Mucosa of rectum (tissue), 2 donors: Measurements from ENCODE around the gene FUT1.

Experiments
- H3K27ac ChIP-seq, 2 donors: one replicate each; pipeline ENCODE4 v1.7.0; 2013; ENCODE audit warnings: inconsistent platforms in 2 of 2, low read depth in 2 of 2, low read length in 2 of 2
- H3K27me3 ChIP-seq, 2 donors: one replicate each; pipeline ENCODE4 v1.7.0; 2013; ENCODE audit warnings: low read length in 2 of 2; ENCODE audit not compliant: control insufficient read depth in 2 of 2, insufficient read depth in 2 of 2
- H3K36me3 ChIP-seq, 2 donors: one replicate each; pipeline ENCODE4 v1.7.0; 2013; ENCODE audit warnings: low read length in 2 of 2; ENCODE audit not compliant: control insufficient read depth in 2 of 2, insufficient read depth in 2 of 2
- H3K4me1 ChIP-seq, 2 donors: one replicate each; pipeline ENCODE4 v1.7.0; 2013; ENCODE audit warnings: low read length in 2 of 2, mild to moderate bottlenecking in 1 of 2; ENCODE audit not compliant: control insufficient read depth in 2 of 2, insufficient read depth in 2 of 2
- H3K4me3 ChIP-seq, 2 donors: one replicate each; pipeline ENCODE4 v1.7.0; 2013; ENCODE audit warnings: low read length in 2 of 2
- H3K9ac ChIP-seq, 2 donors: one replicate each; pipeline ENCODE4 v1.7.0; 2013; ENCODE audit warnings: low read length in 2 of 2, low read depth in 1 of 2, mild to moderate bottlenecking in 1 of 2
- H3K9me3 ChIP-seq, 2 donors: one replicate each; pipeline ENCODE4 v1.7.0; 2013; ENCODE audit warnings: low read length in 2 of 2; ENCODE audit not compliant: control insufficient read depth in 2 of 2
- donor health status: healthy.
- donor health status: Normal muscosa, but diverticular disease.

FUT1 gene

GRCh38 chr19:48716562-48717291, 35.7 kb downstream of the FUT1 start:
- Histone ChIP-seq H3K9me3 (no peaks in the 10 kb centered on the region), H3K27me3 (no peaks in the 10 kb centered on the region), H3K9ac (peak overlapping the region in 1 of 2 donors; percentile 17), H3K4me1 (peaks cover 24 to 36% of the 10 kb centered on the region in 2 donors), H3K4me3 (peak overlapping the region in 1 of 2 donors; percentile 31), H3K27ac (peak overlapping the region; percentile 27 to 63), H3K36me3 (no peaks in the 10 kb centered on the region)

DNA sequence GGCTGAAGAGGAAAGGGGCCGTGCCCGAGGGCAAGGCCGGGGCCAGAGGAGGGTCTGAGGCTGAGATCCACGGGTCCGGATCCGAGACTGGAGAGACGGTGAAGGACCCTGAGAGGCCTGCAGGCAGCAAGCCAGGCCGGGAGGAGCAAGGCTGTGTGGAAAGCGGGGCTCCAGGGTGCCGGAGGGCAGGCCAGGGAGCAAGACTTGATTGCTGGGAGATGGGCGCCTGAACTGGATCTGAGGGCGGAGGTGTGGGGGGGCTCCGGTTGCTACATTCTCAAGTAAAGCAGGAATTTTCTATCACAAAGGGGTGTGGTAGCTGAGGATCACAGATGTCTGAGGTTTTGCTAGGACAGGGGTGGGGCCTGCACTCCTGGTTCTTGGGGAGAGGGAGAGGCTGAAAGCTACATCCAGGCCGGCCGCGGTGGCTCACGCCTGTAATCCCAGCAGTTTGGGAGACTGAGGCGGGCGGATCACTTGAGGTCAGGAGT, 36.7 kb downstream of the FUT1 start:
- peak overlapping the region in 1 of 2 donors; percentile 39 for H3K9ac ChIP-seq
- H3K27ac ChIP-seq = peak overlapping the region; percentile 27 to 89
- H3K36me3 ChIP-seq = no peaks in the 10 kb centered on the region

GRCh38 chr19:48714759-48715675, 37.4 kb downstream of the FUT1 start:
- Histone ChIP-seq H3K9ac (peak overlapping the region; percentile 88 to 93), H3K9me3 (peaks cover 0 to 2% of the 10 kb centered on the region in 2 donors), H3K4me3 (peak overlapping the region; percentile 74 to 75), H3K36me3 (no peaks in the 10 kb centered on the region), H3K27me3 (no peaks in the 10 kb centered on the region), H3K4me1 (peaks cover 24 to 36% of the 10 kb centered on the region in 2 donors), H3K27ac (peak overlapping the region; percentile 81 to 89)

More for the DNA sequence above, 36.7 kb downstream of the FUT1 start:
- Histone ChIP-seq H3K4me1 (peaks cover 24 to 36% of the 10 kb centered on the region in 2 donors), H3K4me3 (peak overlapping the region in 1 of 2 donors; percentile 74), H3K27me3 (no peaks in the 10 kb centered on the region), H3K9me3 (peaks cover 0 to 2% of the 10 kb centered on the region in 2 donors)

GRCh38 chr19:48713864-48714755, 38.3 kb downstream of the FUT1 start:
- Histone ChIP-seq H3K9me3 (peaks cover 0 to 2% of the 10 kb centered on the region in 2 donors), H3K27me3 (no peaks in the 10 kb centered on the region), H3K4me1 (peaks cover 24 to 36% of the 10 kb centered on the region in 2 donors), H3K36me3 (no peaks in the 10 kb centered on the region), H3K4me3 (peak overlapping the region; percentile 82 to 91), H3K27ac (peak overlapping the region; percentile 81 to 89), H3K9ac (peak overlapping the region; percentile 88 to 93)

- no peaks in the 10 kb centered on the region for H3K36me3 ChIP-seq
- H3K9ac ChIP-seq = peak overlapping the region; percentile 58 to 77
- H3K9me3 ChIP-seq = peaks cover 0 to 2% of the 10 kb centered on the region in 2 donors
- H3K27ac ChIP-seq = peak overlapping the region; percentile 53 to 89
- no peaks in the 10 kb centered on the region for H3K27me3 ChIP-seq
- H3K4me3 ChIP-seq = peak overlapping the region; percentile 82 to 91
- peaks cover 24 to 36% of the 10 kb centered on the region in 2 donors for H3K4me1 ChIP-seq
Measured at GRCh38 chr19:48713041-48713863, 39.2 kb downstream of the FUT1 start.

- Histone ChIP-seq H3K27ac (no peak overlapping the region), H3K27me3 (no peaks in the 10 kb centered on the region), H3K36me3 (no peaks in the 10 kb centered on the region), H3K4me1 (peaks cover 22 to 28% of the 10 kb centered on the region in 2 donors), H3K9ac (no peak overlapping the region), H3K4me3 (no peak overlapping the region), H3K9me3 (peaks cover 0 to 2% of the 10 kb centered on the region in 2 donors)
Measured at GRCh38 chr19:48711106-48711662, 41.3 kb downstream of the FUT1 start.

DNA sequence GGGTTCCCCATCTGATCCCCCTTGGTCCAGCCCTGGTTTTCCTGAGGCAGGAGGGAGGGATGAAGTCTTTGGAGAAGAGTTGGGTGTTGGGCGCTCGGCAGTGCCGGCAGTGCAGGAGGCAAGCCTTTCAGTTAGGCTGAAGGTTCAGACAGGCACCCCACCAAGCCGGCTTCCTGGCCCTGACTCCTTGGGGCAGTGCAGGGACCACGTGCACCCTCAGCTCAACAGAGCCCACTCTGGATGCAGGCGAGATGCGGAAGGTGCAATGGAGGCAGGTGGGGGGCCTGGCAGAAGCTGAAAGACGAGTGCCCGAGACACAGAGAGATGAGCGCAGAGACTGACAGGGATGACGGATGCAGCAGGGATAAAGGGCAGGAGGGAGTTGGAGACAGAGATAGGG, 44.0 kb downstream of the FUT1 start:
- Histone ChIP-seq H3K9me3 (peaks cover 0 to 2% of the 10 kb centered on the region in 2 donors), H3K9ac (no peak overlapping the region)

GRCh38 chr19:48705431-48705830, 47.0 kb downstream of the FUT1 start:
- Histone ChIP-seq H3K9ac (no peak overlapping the region), H3K36me3 (peaks cover 19% of the 10 kb centered on the region in 2 donors), H3K4me3 (no peak overlapping the region)

More for the DNA sequence above, 44.0 kb downstream of the FUT1 start:
- H3K4me1 ChIP-seq = peaks cover 7 to 8% of the 10 kb centered on the region in 2 donors
- no peak overlapping the region for H3K27ac ChIP-seq
- H3K27me3 ChIP-seq = no peaks in the 10 kb centered on the region
- H3K4me3 ChIP-seq = no peak overlapping the region
- H3K36me3 ChIP-seq = peaks cover 7 to 9% of the 10 kb centered on the region in 2 donors

More at GRCh38 chr19:48705431-48705830, 47.0 kb downstream of the FUT1 start:
- no peaks in the 10 kb centered on the region for H3K27me3 ChIP-seq
- H3K27ac ChIP-seq = no peak overlapping the region
- no peaks in the 10 kb centered on the region for H3K9me3 ChIP-seq
- no peaks in the 10 kb centered on the region for H3K4me1 ChIP-seq
